H1 (cell line): Measurements from ENCODE around the gene ZNF180.

ENCODE experiments used
- BRCA1 ChIP-seq: IDR thresholded peaks from 2 replicates; pipeline ENCODE4 v1.6.1; 2012; ENCODE audit warnings: low read depth, low read length, improper control_type of control experiment
- CTCF ChIP-seq, 3 experiments: IDR thresholded peaks; 1 replicate in 2 of 3; 2 replicates in 1 of 3; pipeline versions ENCODE4 v1.5.1 to v1.6.1; 2011; ENCODE audit warnings: low read length in 3 of 3, mild to moderate bottlenecking in 3 of 3, inconsistent platforms in 2 of 3, low read depth in 1 of 3, moderate library complexity in 1 of 3; ENCODE audit not compliant: insufficient read depth in 1 of 3; ENCODE audit errors: control extremely low read depth in 1 of 3
- EGR1 ChIP-seq: IDR thresholded peaks from 2 replicates; pipeline ENCODE4 v1.6.1; 2011; ENCODE audit warnings: low read depth, low read length, borderline replicate concordance
- EP300 ChIP-seq, 2 experiments: IDR thresholded peaks; 1 replicate in 1 of 2; 2 replicates in 1 of 2; pipeline ENCODE4 v1.6.1; 2011 to 2012; ENCODE audit warnings: low read depth in 2 of 2, low read length in 2 of 2, mild to moderate bottlenecking in 2 of 2, borderline replicate concordance in 1 of 2, inconsistent platforms in 1 of 2, moderate library complexity in 1 of 2
- EZH2 ChIP-seq: fragments of 200-600 bp; sonication (generic); IDR thresholded peaks from 2 replicates; pipeline ENCODE4 v1.7.1; 2012; ENCODE audit warnings: low read depth, mild to moderate bottlenecking, moderate library complexity, low read length, inconsistent platforms; ENCODE audit not compliant: severe bottlenecking
- JUND ChIP-seq: IDR thresholded peaks from 2 replicates; pipeline ENCODE4 v1.6.1; 2011; ENCODE audit warnings: mild to moderate bottlenecking, improper control_type of control experiment, low read length
- RAD21 ChIP-seq, 2 experiments: IDR thresholded peaks in 1 of 2; conservative IDR thresholded peaks in 1 of 2; 2 replicates each; pipeline ENCODE4 v1.6.1; 2011; ENCODE audit warnings: low read depth in 2 of 2, low read length in 2 of 2, improper control_type of control experiment in 1 of 2, inconsistent platforms in 1 of 2, mild to moderate bottlenecking in 1 of 2, moderate library complexity in 1 of 2

- TF ChIP-seq CTCF (IDR thresholded peaks at IDR 0.05; ENCODE audit: control extremely low read depth in 1 of 3, insufficient read depth in 1 of 3, low read depth in 1 of 3, low read length in 3 of 3), result no peak
- no peak for TF ChIP-seq EP300 (IDR thresholded peaks at IDR 0.05; ENCODE audit: borderline replicate concordance in 1 of 2, low read depth in 2 of 2, low read length in 2 of 2)
- no peak for TF ChIP-seq EGR1
- TF ChIP-seq EZH2, result no peak
- no peak for TF ChIP-seq RAD21 (IDR thresholded peaks at IDR 0.05 in 1 of 2, conservative IDR thresholded peaks at IDR 0.05 in 1 of 2; ENCODE audit: low read depth in 2 of 2, low read length in 2 of 2)
- no peak for TF ChIP-seq BRCA1
- no peak for TF ChIP-seq JUND
These were observed 9.2 kb upstream of the ZNF180 start for GRCh38 chr19:44509478-44509877.
